Tibial artery (tissue), 4 donors: ENCODE results near the gene CREB3L1.
A peak's percentile ranks its signal among the peaks of the same experiment; 100 is the strongest.

Experiments
- DNase-seq, 2 donors: peaks; one replicate each; pipeline ENCODE4 v3.0.0-alpha.2; 2019
- H3K27ac ChIP-seq, 2 donors: fragments of 200-600 bp; sonication (generic) in 1 of 2; 1 replicate in 1 of 2; 2 replicates in 1 of 2; pipeline ENCODE4 v1.5.1; 2018 to 2019; ENCODE audit warnings: mild to moderate bottlenecking in 1 of 2
- H3K27me3 ChIP-seq, 2 donors: fragments of 200-600 bp; sonication (generic) in 1 of 2; one replicate each; pipeline versions ENCODE4 v1.5.1 to v1.6.0; 2016 to 2019
- H3K36me3 ChIP-seq, 3 donors: fragments of 200-600 bp; sonication (generic) in 2 of 3; one replicate each; pipeline ENCODE4 v1.5.1; 2016 to 2019; ENCODE audit warnings: mild to moderate bottlenecking in 2 of 3
- H3K4me1 ChIP-seq, 4 donors: fragments of 200-600 bp; sonication (generic) in 2 of 4; 1 replicate in 3 of 4; 2 replicates in 1 of 4; pipeline ENCODE4 v1.5.1; 2016 to 2019
- H3K4me3 ChIP-seq, 2 donors: fragments of 200-600 bp; sonication (generic) in 1 of 2; 1 replicate in 1 of 2; 2 replicates in 1 of 2; pipeline ENCODE4 v1.5.1; 2018 to 2019; ENCODE audit warnings: mild to moderate bottlenecking in 2 of 2
- H3K9me3 ChIP-seq, 3 donors: fragments of 200-600 bp; sonication (generic) in 1 of 3; one replicate each; pipeline ENCODE4 v1.5.1; 2016 to 2019
- CTCF ChIP-seq, 2 experiments: fragments of 200-600 bp in 1 of 2; fragments of 450-650 bp in 1 of 2; IDR thresholded peaks; one replicate each; pipeline ENCODE4 v1.5.1; 2017 to 2019; ENCODE audit warnings: antibody characterized with exemption in 2 of 2, mild to moderate bottlenecking in 1 of 2, moderate library complexity in 1 of 2
- intact Hi-C: fragments of 100-400 bp; cut with DNase I; formaldehyde crosslinking; loops from one replicate; pipeline ENCODE4 v1.15.0; 2023; ENCODE audit warnings: low total_unique reads

CREB3L1 gene

GRCh38 chr11:46364791-46365190 is 87.3 kb downstream of the CREB3L1 start:
- peaks cover 0 to 28% (median 11%) of the 10 kb centered on the region in 3 donors for H3K36me3 ChIP-seq
- intact Hi-C loops: no loop called here
- H3K4me1 ChIP-seq: peaks cover 5 to 46% (median 40%) of the 10 kb centered on the region in 4 donors
- H3K4me3 ChIP-seq: no peak overlapping the region
- H3K9me3 ChIP-seq: no peaks in the 10 kb centered on the region
- no peaks in the 10 kb centered on the region for H3K27me3 ChIP-seq
- no peak for DNase-seq
- no peak for TF ChIP-seq CTCF (IDR thresholded peaks at IDR 0.05)
- H3K27ac ChIP-seq: no peak overlapping the region

GRCh38 chr11:46366260-46366659 is 88.8 kb downstream of the CREB3L1 start:
- Histone ChIP-seq H3K9me3 (no peaks in the 10 kb centered on the region), H3K36me3 (peaks cover 0 to 39% (median 14%) of the 10 kb centered on the region in 3 donors), H3K4me1 (peaks cover 3 to 38% (median 32%) of the 10 kb centered on the region in 4 donors), H3K27ac (no peak overlapping the region), H3K4me3 (no peak overlapping the region), H3K27me3 (no peaks in the 10 kb centered on the region)
- intact Hi-C loops: no loop called here
- DNase-seq: no peak
- no peak for TF ChIP-seq CTCF (IDR thresholded peaks at IDR 0.05)

- no peak for TF ChIP-seq CTCF (IDR thresholded peaks at IDR 0.05)
- DNase-seq: no peak
- peaks cover 3 to 44% (median 19%) of the 10 kb centered on the region in 3 donors for H3K36me3 ChIP-seq
Measured at GRCh38 chr11:46366661-46367161, 89.2 kb downstream of the CREB3L1 start.

GRCh38 chr11:46367244-46367915 is 89.9 kb downstream of the CREB3L1 start:
- DNase-seq: peak; percentile 52 to 76
- Histone ChIP-seq H3K9me3 (no peaks in the 10 kb centered on the region), H3K27ac (no peak overlapping the region), H3K4me3 (no peak overlapping the region), H3K27me3 (no peaks in the 10 kb centered on the region), H3K4me1 (peaks cover 0 to 27% (median 21%) of the 10 kb centered on the region in 4 donors), H3K36me3 (peaks cover 10 to 51% (median 26%) of the 10 kb centered on the region in 3 donors)
- TF ChIP-seq CTCF (IDR thresholded peaks at IDR 0.05): peak; percentile 80 to 93
- intact Hi-C loops: no loop called here

More at GRCh38 chr11:46366661-46367161, 89.2 kb downstream of the CREB3L1 start:
- intact Hi-C loops: no loop called here
- Histone ChIP-seq H3K9me3 (no peaks in the 10 kb centered on the region), H3K27ac (no peak overlapping the region), H3K27me3 (no peaks in the 10 kb centered on the region), H3K4me1 (peaks cover 0 to 34% (median 28%) of the 10 kb centered on the region in 4 donors), H3K4me3 (no peak overlapping the region)

- H3K27me3 ChIP-seq: no peaks in the 10 kb centered on the region
- H3K36me3 ChIP-seq: peaks cover 10 to 56% (median 31%) of the 10 kb centered on the region in 3 donors
- no peaks in the 10 kb centered on the region for H3K9me3 ChIP-seq
- H3K27ac ChIP-seq: no peak overlapping the region
- intact Hi-C loops: no loop called here
- no peak for TF ChIP-seq CTCF (IDR thresholded peaks at IDR 0.05)
- H3K4me3 ChIP-seq: no peak overlapping the region
- peaks cover 0 to 22% (median 16%) of the 10 kb centered on the region in 4 donors for H3K4me1 ChIP-seq
- no peak for DNase-seq
Measured at GRCh38 chr11:46367916-46368267, 90.4 kb downstream of the CREB3L1 start.
